T-helper 2 cell treated with Interferon-gamma antibody and Interleukin-4, amounts not matched to agents 5 μg/mL and 100 μg/mL, for 36 hours (primary cell): Measurements from ENCODE around the gene OR6C74.

Experiments used
- DNase-seq: peaks from one replicate; pipeline ENCODE4 v3.0.0; 2021; ENCODE audit warnings: low spot score
- H3K27ac Mint-ChIP-seq: one replicate; pipeline ENCODE4 v1.8.0; 2021; ENCODE audit warnings: mild to moderate bottlenecking, mixed read lengths
- H3K27me3 Mint-ChIP-seq: one replicate; pipeline ENCODE4 v1.8.0; 2021; ENCODE audit warnings: low read depth, mixed read lengths
- H3K36me3 Mint-ChIP-seq: one replicate; pipeline ENCODE4 v1.8.0; 2021; ENCODE audit warnings: low read depth, mixed read lengths
- H3K4me1 Mint-ChIP-seq: one replicate; pipeline ENCODE4 v1.8.0; 2021; ENCODE audit warnings: low read depth, mixed read lengths
- H3K4me3 Mint-ChIP-seq: one replicate; pipeline ENCODE4 v1.8.0; 2022; ENCODE audit warnings: mild to moderate bottlenecking, moderate library complexity, mixed read lengths
- H3K9me3 Mint-ChIP-seq: one replicate; pipeline ENCODE4 v1.8.0; 2021; ENCODE audit warnings: mixed read lengths

The OR6C74 gene

GRCh38 chr12:55244309-55244708 is at the start of gene OR6C74:
Gene OR6C74 (plus strand): TSS chr12:55244609. CDS start chr12:55247288, 2,679 bp downstream.
- Mint-ChIP-seq H3K27ac (no peak within 1 kb of the TSS), H3K27me3 (peaks cover 8% of the 10 kb centered on the region), H3K36me3 (no peaks in the 10 kb centered on the region), H3K4me1 (no peaks in the 10 kb centered on the region), H3K9me3 (no peaks in the 10 kb centered on the region), H3K4me3 (no peak within 1 kb of the TSS)
- no peak for DNase-seq

- DNase-seq: no peak
- H3K9me3 Mint-ChIP-seq: no peaks in the 10 kb centered on the region
- H3K27ac Mint-ChIP-seq: no peak within 1 kb of the TSS
- no peaks in the 10 kb centered on the region for H3K36me3 Mint-ChIP-seq
- no peaks in the 10 kb centered on the region for H3K27me3 Mint-ChIP-seq
- H3K4me1 Mint-ChIP-seq: no peaks in the 10 kb centered on the region
- H3K4me3 Mint-ChIP-seq: no peak within 1 kb of the TSS
Measured at GRCh38 chr12:55220725-55221124, 23.7 kb upstream of the OR6C74 start, which contains the start of gene OR10A7. Gene OR10A7 (plus strand): TSS chr12:55221025. CDS start chr12:55221025, 0 bp downstream.

- Mint-ChIP-seq H3K4me1 (no peaks in the 10 kb centered on the region), H3K9me3 (no peaks in the 10 kb centered on the region), H3K27me3 (peaks cover 2% of the 10 kb centered on the region), H3K36me3 (no peaks in the 10 kb centered on the region), H3K4me3 (no peak overlapping the region), H3K27ac (no peak overlapping the region)
- DNase-seq: no peak
Measured at GRCh38 chr12:55226523-55226922, 17.9 kb upstream of the OR6C74 start.

- Mint-ChIP-seq H3K9me3 (no peaks in the 10 kb centered on the region), H3K27ac (no peak overlapping the region), H3K4me1 (no peaks in the 10 kb centered on the region), H3K36me3 (no peaks in the 10 kb centered on the region), H3K27me3 (peaks cover 7% of the 10 kb centered on the region), H3K4me3 (no peak overlapping the region)
- no peak for DNase-seq
Measured at GRCh38 chr12:55227643-55228042, 16.8 kb upstream of the OR6C74 start.

- H3K9me3 Mint-ChIP-seq: no peaks in the 10 kb centered on the region
- DNase-seq: no peak
- H3K36me3 Mint-ChIP-seq: no peaks in the 10 kb centered on the region
- H3K27me3 Mint-ChIP-seq: peaks cover 10% of the 10 kb centered on the region
- no peaks in the 10 kb centered on the region for H3K4me1 Mint-ChIP-seq
- no peak overlapping the region for H3K4me3 Mint-ChIP-seq
- no peak overlapping the region for H3K27ac Mint-ChIP-seq
Measured at GRCh38 chr12:55246159-55246558, 1.8 kb downstream of the OR6C74 start.

GRCh38 chr12:55250944-55251343 is 6.5 kb downstream of the OR6C74 start:
- Mint-ChIP-seq H3K4me3 (no peak overlapping the region), H3K4me1 (no peaks in the 10 kb centered on the region), H3K27ac (no peak overlapping the region), H3K36me3 (no peaks in the 10 kb centered on the region), H3K9me3 (no peaks in the 10 kb centered on the region), H3K27me3 (peaks cover 9% of the 10 kb centered on the region)
- no peak for DNase-seq

- Mint-ChIP-seq H3K9me3 (no peaks in the 10 kb centered on the region), H3K27ac (no peak overlapping the region), H3K4me3 (no peak overlapping the region), H3K4me1 (no peaks in the 10 kb centered on the region), H3K27me3 (peaks cover 2% of the 10 kb centered on the region), H3K36me3 (no peaks in the 10 kb centered on the region)
- no peak for DNase-seq
Measured at GRCh38 chr12:55253281-55253680, 8.9 kb downstream of the OR6C74 start.

- Mint-ChIP-seq H3K27ac (no peak overlapping the region), H3K27me3 (peaks cover 3% of the 10 kb centered on the region), H3K4me1 (no peaks in the 10 kb centered on the region), H3K4me3 (no peak overlapping the region), H3K36me3 (no peaks in the 10 kb centered on the region), H3K9me3 (no peaks in the 10 kb centered on the region)
- no peak for DNase-seq
Measured at GRCh38 chr12:55256831-55257230, 12.4 kb downstream of the OR6C74 start.

- Mint-ChIP-seq H3K4me3 (no peak overlapping the region), H3K36me3 (no peaks in the 10 kb centered on the region), H3K9me3 (no peaks in the 10 kb centered on the region), H3K27me3 (peaks cover 3% of the 10 kb centered on the region), H3K4me1 (no peaks in the 10 kb centered on the region), H3K27ac (no peak overlapping the region)
- DNase-seq: no peak
Measured at GRCh38 chr12:55258303-55258702, 13.9 kb downstream of the OR6C74 start.

- Mint-ChIP-seq H3K4me1 (no peaks in the 10 kb centered on the region), H3K27ac (no peak overlapping the region), H3K4me3 (no peak overlapping the region), H3K36me3 (no peaks in the 10 kb centered on the region), H3K27me3 (peaks cover 5% of the 10 kb centered on the region), H3K9me3 (no peaks in the 10 kb centered on the region)
- no peak for DNase-seq
Measured at GRCh38 chr12:55280991-55281390, 36.6 kb downstream of the OR6C74 start.

- DNase-seq: no peak
- Mint-ChIP-seq H3K27ac (no peak overlapping the region), H3K36me3 (no peaks in the 10 kb centered on the region), H3K27me3 (no peaks in the 10 kb centered on the region), H3K4me3 (no peak overlapping the region), H3K9me3 (no peaks in the 10 kb centered on the region), H3K4me1 (no peaks in the 10 kb centered on the region)
Measured at GRCh38 chr12:55289999-55290398, 45.6 kb downstream of the OR6C74 start.
